Measurements from ENCODE around the gene VGLL4. TPM values are rescaled to one million over a fixed set of nuclear protein-coding genes. Genes with fewer than 3 reads are reported as not detected.

Gene VGLL4
- total RNA-seq, 1 donor from 2014 or later = 99.4 TPM

DNA sequence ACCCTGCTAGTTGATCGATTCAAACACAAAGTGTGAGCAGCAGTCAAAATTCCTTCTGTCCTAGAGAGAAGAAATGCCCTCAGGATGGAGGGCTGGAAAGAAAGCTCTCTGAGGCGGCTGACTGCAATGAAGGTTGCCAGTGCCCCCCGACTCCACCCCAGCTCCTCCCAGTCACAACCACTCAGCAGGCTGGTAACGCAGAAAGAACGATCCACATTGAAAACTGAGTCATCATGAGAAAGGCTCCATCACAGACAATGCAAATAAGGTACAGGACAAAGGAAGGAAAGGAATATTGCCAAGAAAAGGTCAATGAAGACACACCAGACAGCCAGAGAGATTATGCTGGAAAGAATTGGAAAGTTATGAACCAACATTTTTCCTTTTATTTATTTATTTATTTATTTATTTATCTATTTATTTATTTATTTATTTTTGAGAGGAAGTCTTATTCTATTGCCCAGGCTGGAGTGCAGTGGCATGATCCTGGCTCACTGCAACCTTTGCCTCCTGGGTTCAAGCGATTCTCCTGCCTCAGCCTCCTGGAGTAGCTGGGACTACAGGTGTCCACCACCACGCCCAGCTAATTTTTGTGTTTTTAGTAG, 17.4 kb upstream of the VGLL4 start:
- H3K27ac ChIP-seq = no peak overlapping the region
- intact Hi-C loops (cut with DNase I) = no loop called here
- no peaks in the 10 kb centered on the region for H3K36me3 ChIP-seq
- H3K4me3 ChIP-seq = no peak overlapping the region
- H3K9me3 ChIP-seq = no peaks in the 10 kb centered on the region
- no peak for DNase-seq (ENCODE audit: extremely low spot score in 2 of 2)
- no peaks in the 10 kb centered on the region for H3K27me3 ChIP-seq
- H3K4me1 ChIP-seq = peaks cover 18% of the 10 kb centered on the region
- no peak for TF ChIP-seq POLR2A (IDR thresholded peaks at IDR 0.05)
- no peak for TF ChIP-seq POLR2AphosphoS5 (IDR thresholded peaks at IDR 0.05; ENCODE audit: insufficient read depth in 1 of 2, low read depth in 1 of 2)
- TF ChIP-seq, protein P1, sequence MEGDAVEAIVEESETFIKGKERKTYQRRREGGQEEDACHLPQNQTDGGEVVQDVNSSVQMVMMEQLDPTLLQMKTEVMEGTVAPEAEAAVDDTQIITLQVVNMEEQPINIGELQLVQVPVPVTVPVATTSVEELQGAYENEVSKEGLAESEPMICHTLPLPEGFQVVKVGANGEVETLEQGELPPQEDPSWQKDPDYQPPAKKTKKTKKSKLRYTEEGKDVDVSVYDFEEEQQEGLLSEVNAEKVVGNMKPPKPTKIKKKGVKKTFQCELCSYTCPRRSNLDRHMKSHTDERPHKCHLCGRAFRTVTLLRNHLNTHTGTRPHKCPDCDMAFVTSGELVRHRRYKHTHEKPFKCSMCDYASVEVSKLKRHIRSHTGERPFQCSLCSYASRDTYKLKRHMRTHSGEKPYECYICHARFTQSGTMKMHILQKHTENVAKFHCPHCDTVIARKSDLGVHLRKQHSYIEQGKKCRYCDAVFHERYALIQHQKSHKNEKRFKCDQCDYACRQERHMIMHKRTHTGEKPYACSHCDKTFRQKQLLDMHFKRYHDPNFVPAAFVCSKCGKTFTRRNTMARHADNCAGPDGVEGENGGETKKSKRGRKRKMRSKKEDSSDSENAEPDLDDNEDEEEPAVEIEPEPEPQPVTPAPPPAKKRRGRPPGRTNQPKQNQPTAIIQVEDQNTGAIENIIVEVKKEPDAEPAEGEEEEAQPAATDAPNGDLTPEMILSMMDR (IDR thresholded peaks at IDR 0.05) = no peak

DNA sequence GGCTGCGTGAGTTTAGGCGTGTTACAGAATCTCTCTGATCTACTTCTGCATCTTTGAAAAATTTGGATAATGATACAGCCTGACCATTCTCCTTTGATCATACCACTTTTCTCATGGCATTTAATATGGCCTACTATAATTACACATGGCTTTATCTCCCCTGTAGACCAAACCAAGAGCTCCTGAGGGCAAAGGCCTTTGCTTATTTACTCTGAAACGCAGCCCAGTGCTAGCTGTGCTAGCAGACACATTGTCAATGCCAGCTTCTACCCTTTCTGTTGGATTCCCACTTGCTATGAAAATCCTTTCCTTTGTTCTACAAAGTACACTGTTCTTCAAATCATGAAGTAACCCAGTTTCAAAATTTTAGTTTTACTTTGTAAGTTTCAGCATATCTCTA, 16.5 kb upstream of the VGLL4 start:
- no peak overlapping the region for H3K4me3 ChIP-seq
- H3K4me1 ChIP-seq = peaks cover 18% of the 10 kb centered on the region
- no peaks in the 10 kb centered on the region for H3K36me3 ChIP-seq
- H3K9me3 ChIP-seq = no peaks in the 10 kb centered on the region
- H3K27ac ChIP-seq = no peak overlapping the region
- no peaks in the 10 kb centered on the region for H3K27me3 ChIP-seq
- intact Hi-C loops (cut with DNase I) = no loop called here
- peak in 1 of 2 donors; percentile 5 for DNase-seq (ENCODE audit: extremely low spot score in 2 of 2)
- TF ChIP-seq POLR2A (IDR thresholded peaks at IDR 0.05) = no peak
- TF ChIP-seq, protein P1 (IDR thresholded peaks at IDR 0.05) = no peak

DNA sequence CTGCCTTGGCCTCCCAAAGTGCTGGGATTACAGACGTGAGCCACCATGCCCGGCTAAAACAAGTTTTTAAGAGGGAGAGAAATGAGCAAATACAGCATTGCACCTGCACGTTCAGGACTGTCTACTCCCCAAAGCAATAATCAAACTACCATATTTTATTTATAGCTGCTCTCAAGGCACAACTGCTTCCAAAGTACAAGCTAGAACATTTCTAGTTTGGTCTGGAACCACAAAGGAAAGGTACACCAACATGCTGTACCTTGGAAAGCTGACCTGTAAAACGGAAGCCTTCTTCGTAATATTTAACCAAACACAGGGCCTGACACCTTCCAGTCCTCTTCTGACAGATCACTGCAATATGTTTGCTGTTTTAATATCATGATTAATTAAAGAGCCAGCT, 14.5 kb upstream of the VGLL4 start:
- TF ChIP-seq POLR2A (IDR thresholded peaks at IDR 0.05) (no peak), POLR2AphosphoS5 (IDR thresholded peaks at IDR 0.05; ENCODE audit: insufficient read depth in 1 of 2, low read depth in 1 of 2) (no peak)
- TF ChIP-seq, protein P1 (IDR thresholded peaks at IDR 0.05) = no peak
- Histone ChIP-seq H3K36me3 (no peaks in the 10 kb centered on the region), H3K27ac (no peak overlapping the region), H3K9me3 (no peaks in the 10 kb centered on the region), H3K4me3 (no peak overlapping the region), H3K4me1 (peaks cover 18% of the 10 kb centered on the region), H3K27me3 (no peaks in the 10 kb centered on the region)
- intact Hi-C loops (cut with DNase I) = loop anchor here (10.0 kb wide), 2 partner anchors 57 to 147 kb away; no protein-coding TSS in a partner anchor
- DNase-seq (ENCODE audit: extremely low spot score in 2 of 2) = peak in 1 of 2 donors; percentile 40

DNA sequence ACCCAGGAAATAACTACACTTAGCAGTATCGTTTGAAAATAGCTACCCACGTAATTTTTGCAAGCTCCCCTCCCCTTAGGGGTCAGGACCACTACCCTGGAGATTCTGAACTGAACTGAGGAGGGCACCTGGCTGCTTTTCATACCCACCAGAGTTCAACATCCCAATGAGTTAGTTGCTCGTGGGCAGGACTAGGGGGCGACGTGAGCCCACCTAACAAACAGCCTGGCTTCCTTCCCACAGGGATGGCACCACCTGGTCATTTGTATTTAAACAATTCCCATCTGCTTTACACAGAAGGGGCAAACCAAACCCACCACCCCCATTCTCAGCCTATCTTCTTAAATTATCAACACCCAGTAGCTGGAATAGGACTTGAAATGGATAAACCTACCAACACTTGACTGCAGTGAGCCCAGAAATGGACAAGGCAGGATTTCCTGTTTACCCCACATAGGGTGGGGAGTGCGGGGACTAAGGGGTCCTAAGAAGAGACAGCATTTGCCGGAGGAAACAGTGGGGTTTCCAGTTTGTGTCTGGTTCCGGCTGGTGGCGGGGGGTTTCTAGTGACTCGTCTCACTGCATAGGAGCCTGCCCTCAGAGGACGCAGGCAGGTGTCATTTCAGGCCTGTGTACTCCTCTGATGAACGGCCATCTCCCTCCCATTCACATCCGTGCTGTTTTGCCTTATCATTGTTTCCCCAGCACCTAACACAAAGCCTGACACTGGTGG, 11.6 kb upstream of the VGLL4 start:
- H3K36me3 ChIP-seq = no peaks in the 10 kb centered on the region
- peaks cover 6% of the 10 kb centered on the region for H3K4me1 ChIP-seq
- DNase-seq (ENCODE audit: extremely low spot score in 2 of 2) = peak in 1 of 2 donors; percentile 62
- H3K9me3 ChIP-seq = no peaks in the 10 kb centered on the region
- H3K27me3 ChIP-seq = no peaks in the 10 kb centered on the region
- TF ChIP-seq, protein P1 (IDR thresholded peaks at IDR 0.05) = no peak
- TF ChIP-seq POLR2AphosphoS5 (IDR thresholded peaks at IDR 0.05; ENCODE audit: insufficient read depth in 1 of 2, low read depth in 1 of 2) (no peak), POLR2A (IDR thresholded peaks at IDR 0.05) (no peak)
- no peak overlapping the region for H3K4me3 ChIP-seq
- intact Hi-C loops (cut with DNase I) = loop anchor here (10.0 kb wide), 2 partner anchors 59 to 149 kb away; no protein-coding TSS in a partner anchor
- no peak overlapping the region for H3K27ac ChIP-seq

DNA sequence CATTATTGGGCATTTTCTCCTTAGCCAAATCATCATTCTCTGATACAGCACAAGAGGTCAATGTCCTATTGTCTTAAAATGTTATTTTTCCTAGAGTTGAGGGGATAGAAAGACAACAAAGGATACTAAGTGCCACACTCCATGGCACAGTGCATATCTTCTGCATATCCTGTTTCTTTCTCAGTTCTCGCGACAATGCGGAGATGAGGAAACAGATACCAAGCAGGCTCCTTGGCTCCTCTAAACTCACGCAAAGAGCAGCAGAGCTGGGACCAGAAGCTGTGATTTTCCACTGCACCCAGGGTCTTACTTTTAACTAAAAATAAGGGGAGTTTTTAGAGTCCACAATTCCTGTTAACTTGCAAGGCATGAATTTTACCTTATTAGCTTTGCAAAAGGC, 10.5 kb upstream of the VGLL4 start:
- Histone ChIP-seq H3K9me3 (no peaks in the 10 kb centered on the region), H3K27ac (no peak overlapping the region), H3K4me1 (peaks cover 6% of the 10 kb centered on the region), H3K27me3 (no peaks in the 10 kb centered on the region), H3K36me3 (no peaks in the 10 kb centered on the region), H3K4me3 (no peak overlapping the region)
- intact Hi-C loops (cut with DNase I) = loop anchor here (10.0 kb wide), 2 partner anchors 61 to 151 kb away; no protein-coding TSS in a partner anchor
- DNase-seq (ENCODE audit: extremely low spot score in 2 of 2) = no peak
- no peak for TF ChIP-seq POLR2A (IDR thresholded peaks at IDR 0.05)
